Activated B cell treated with CpG ODN at 0.5 μM for 24 hours (primary cell): ENCODE results near the gene ANKDD1A. TPM values are rescaled to one million over a fixed set of nuclear protein-coding genes. Genes with fewer than 3 reads are reported as not detected.

Source experiments
- ATAC-seq: fragments of 200-7000 bp; cut with Tn5 transposase; one replicate; pipeline ENCODE4 v1.10.0; 2021; ENCODE audit warnings: low read depth, mild to moderate bottlenecking, moderate library complexity
- CTCF ChIA-PET: fragments of 350-600 bp; sonication (Branson Sonifier 250); formaldehyde crosslinking; loops from one replicate; lab custom pipeline; 2021; ENCODE audit warnings: antibody characterized with exemption; lab: Charles Lee
- POLR2A ChIA-PET: fragments of 350-600 bp; sonication (Branson Sonifier 250); formaldehyde crosslinking; loops from one replicate; lab custom pipeline; 2021; ENCODE audit warnings: antibody characterized with exemption; lab: Charles Lee
- DNase-seq: peaks from one replicate; pipeline ENCODE4 v3.0.0; 2022
- H3K27ac Mint-ChIP-seq: one replicate; pipeline ENCODE4 v1.8.0; 2020; ENCODE audit warnings: mixed read lengths
- H3K27me3 Mint-ChIP-seq: one replicate; pipeline ENCODE4 v1.8.0; 2021; ENCODE audit warnings: mixed read lengths
- H3K36me3 Mint-ChIP-seq: one replicate; pipeline ENCODE4 v1.8.0; 2021; ENCODE audit warnings: low read depth, mixed read lengths
- H3K4me1 Mint-ChIP-seq: one replicate; pipeline ENCODE4 v1.8.0; 2021; ENCODE audit warnings: mixed read lengths
- H3K4me3 Mint-ChIP-seq: one replicate; pipeline ENCODE4 v1.8.0; 2020; ENCODE audit warnings: mild to moderate bottlenecking, mixed read lengths
- H3K9me3 Mint-ChIP-seq: one replicate; pipeline ENCODE4 v1.8.0; 2020; ENCODE audit warnings: mixed read lengths
- intact Hi-C: fragments of 100-400 bp; cut with micrococcal nuclease; formaldehyde crosslinking; loops from one replicate; pipeline ENCODE4 v1.15.1; 2024
- total RNA-seq: library from RNA; stranded (reverse); gene quantifications from 2 replicates; pipeline ENCODE4 v1.2.3, GENCODE V29; 2022
- TF ChIP-seq, protein P1 (sequence below): fragments of 200-600 bp; IDR thresholded peaks from one replicate; pipeline ENCODE4 v1.8.0; 2022; ENCODE audit warnings: antibody characterized with exemption, mild to moderate bottlenecking

The ANKDD1A gene
- total RNA-seq, 1 donor from 2014 or later = 3.9 TPM

DNA sequence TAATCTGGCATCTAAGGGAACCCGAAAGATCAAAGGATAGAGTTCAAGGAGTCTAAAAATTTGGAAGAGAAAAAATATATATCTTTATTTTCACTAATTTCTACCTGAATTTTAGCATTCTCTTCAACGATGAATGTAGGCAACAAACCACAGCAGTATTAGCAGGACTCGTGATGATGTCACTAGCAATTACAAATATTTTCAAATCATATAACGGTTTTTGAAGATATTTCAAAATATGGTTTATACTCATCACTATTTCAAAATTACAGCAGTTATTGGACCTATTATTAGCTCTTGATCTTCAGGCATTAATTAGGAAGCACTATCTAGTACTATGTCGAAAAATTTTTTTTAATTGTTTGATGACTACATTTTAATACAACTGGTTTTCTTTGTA is 27.0 kb upstream of the ANKDD1A start:
- CTCF ChIA-PET = interaction anchor here (1.8 to 2.3 kb wide), 2 partner anchors 10 to 49 kb away, joined by 4 to 16 read pairs; no protein-coding TSS in a partner anchor
- intact Hi-C loops = loop anchor here (1.0 kb wide), 1 partner anchor 8 kb away; no protein-coding TSS in a partner anchor
- H3K27ac Mint-ChIP-seq = peak overlapping the region; percentile 87
- H3K4me3 Mint-ChIP-seq = no peak overlapping the region
- no peaks in the 10 kb centered on the region for H3K36me3 Mint-ChIP-seq
- ATAC-seq = no peak
- H3K27me3 Mint-ChIP-seq = no peaks in the 10 kb centered on the region
- H3K4me1 Mint-ChIP-seq = peaks cover 31% of the 10 kb centered on the region
- POLR2A ChIA-PET = interaction anchor here (1.0 to 4.7 kb wide), 5 partner anchors 9 to 420 kb away, joined by 4 to 156 read pairs (median 8); partner anchors contain the start of gene RNU5B-1
- no peaks in the 10 kb centered on the region for H3K9me3 Mint-ChIP-seq
- DNase-seq = no peak
- TF ChIP-seq, protein P1, sequence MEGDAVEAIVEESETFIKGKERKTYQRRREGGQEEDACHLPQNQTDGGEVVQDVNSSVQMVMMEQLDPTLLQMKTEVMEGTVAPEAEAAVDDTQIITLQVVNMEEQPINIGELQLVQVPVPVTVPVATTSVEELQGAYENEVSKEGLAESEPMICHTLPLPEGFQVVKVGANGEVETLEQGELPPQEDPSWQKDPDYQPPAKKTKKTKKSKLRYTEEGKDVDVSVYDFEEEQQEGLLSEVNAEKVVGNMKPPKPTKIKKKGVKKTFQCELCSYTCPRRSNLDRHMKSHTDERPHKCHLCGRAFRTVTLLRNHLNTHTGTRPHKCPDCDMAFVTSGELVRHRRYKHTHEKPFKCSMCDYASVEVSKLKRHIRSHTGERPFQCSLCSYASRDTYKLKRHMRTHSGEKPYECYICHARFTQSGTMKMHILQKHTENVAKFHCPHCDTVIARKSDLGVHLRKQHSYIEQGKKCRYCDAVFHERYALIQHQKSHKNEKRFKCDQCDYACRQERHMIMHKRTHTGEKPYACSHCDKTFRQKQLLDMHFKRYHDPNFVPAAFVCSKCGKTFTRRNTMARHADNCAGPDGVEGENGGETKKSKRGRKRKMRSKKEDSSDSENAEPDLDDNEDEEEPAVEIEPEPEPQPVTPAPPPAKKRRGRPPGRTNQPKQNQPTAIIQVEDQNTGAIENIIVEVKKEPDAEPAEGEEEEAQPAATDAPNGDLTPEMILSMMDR = no peak

DNA sequence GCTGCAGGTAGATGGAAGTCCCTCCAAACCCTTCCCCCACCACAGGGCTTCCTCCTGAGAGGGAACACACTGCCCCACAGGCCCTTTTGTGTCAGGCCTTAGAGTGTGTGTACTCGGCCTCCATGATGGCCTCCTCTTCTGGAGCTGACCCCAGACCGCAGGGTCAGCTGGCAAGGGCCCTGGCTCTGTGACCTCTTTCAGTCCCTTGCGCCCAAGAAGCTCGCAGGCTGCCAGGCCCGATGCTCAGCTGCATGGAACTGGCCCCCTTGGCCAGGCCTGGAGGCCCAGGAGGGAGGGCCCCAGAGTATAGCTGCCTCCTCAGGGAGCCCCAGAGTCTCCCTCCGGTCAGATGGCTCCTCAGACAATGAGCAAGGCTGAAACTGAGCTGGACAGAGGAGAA is 23.4 kb upstream of the ANKDD1A start:
- CTCF ChIA-PET = no interaction called here
- no peak overlapping the region for H3K4me3 Mint-ChIP-seq
- H3K9me3 Mint-ChIP-seq = no peaks in the 10 kb centered on the region
- H3K4me1 Mint-ChIP-seq = peaks cover 40% of the 10 kb centered on the region
- POLR2A ChIA-PET = no interaction called here
- TF ChIP-seq, protein P1 = no peak
- H3K27me3 Mint-ChIP-seq = no peaks in the 10 kb centered on the region
- intact Hi-C loops = no loop called here
- no peaks in the 10 kb centered on the region for H3K36me3 Mint-ChIP-seq
- ATAC-seq (no peak), DNase-seq (no peak)
- no peak overlapping the region for H3K27ac Mint-ChIP-seq

DNA sequence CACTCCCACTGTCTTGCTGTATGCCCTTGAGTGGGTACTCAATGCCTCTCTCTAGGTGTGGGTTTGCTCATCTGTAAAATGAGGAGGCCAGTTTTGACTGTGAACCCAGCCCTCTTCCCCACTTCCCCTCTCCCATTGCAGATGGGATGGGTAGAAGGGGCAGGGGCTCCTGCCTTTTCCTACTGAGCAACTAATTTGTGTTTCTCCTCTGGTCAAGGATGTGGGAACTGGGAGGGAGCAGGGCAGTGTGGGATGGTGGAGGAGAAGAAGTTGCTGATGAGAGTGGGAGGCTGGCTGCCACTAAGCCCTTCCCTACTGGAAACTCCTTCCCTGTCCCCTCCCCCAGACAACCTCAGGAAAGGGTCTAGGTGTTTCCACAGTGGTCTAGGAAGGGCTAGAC is 20.1 kb upstream of the ANKDD1A start:
- TF ChIP-seq, protein P1 = no peak

DNA sequence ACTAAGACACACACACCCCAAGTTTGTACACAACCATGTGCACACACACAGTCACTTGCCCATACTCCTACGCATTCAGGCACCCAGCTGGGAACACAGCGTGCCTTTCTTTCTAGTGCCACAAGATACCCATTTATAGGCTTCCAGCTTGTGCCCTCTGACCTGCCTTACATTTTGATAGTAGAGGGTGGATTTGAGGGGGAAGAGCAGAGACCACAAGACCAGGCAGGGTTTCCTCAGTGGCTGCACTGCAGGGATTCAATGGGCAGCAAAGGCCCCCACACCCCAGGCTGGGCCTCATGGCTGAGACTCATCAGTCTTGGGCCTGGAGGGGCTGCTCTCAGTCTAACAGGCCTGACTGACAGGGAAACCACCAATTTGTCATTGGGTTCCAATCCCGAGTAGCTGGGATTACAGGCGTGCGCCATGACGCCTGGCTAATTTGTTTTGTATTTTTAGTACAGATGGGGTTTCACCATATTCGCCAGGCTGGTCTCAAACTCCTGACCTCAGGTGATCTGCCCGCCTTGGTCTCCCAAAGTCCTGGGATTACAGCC is 18.8 kb upstream of the ANKDD1A start:
- Mint-ChIP-seq H3K36me3 (no peaks in the 10 kb centered on the region), H3K4me1 (peaks cover 72% of the 10 kb centered on the region), H3K27ac (peak overlapping the region; percentile 99), H3K27me3 (no peaks in the 10 kb centered on the region), H3K4me3 (peak overlapping the region; percentile 89), H3K9me3 (no peaks in the 10 kb centered on the region)
- DNase-seq (no peak), ATAC-seq (no peak)
- TF ChIP-seq, protein P1 = no peak
- intact Hi-C loops = loop anchor here (1.0 to 10.0 kb wide), 4 partner anchors 9 to 1698 kb away; partner anchors contain the start of gene SNX1
- CTCF ChIA-PET = interaction anchor here (0.6 to 3.5 kb wide), 9 partner anchors 9 to 83 kb away, joined by 3 to 36 read pairs (median 16); partner anchors contain the start of gene PLEKHO2
- POLR2A ChIA-PET = interaction anchor here (0.6 to 6.0 kb wide), 20 partner anchors 10 to 412 kb away, joined by 3 to 156 read pairs (median 18); partner anchors contain the start of genes CLPX, PIF1, PLEKHO2 and RNU5B-1

More for the DNA sequence above, 20.1 kb upstream of the ANKDD1A start:
- DNase-seq (no peak), ATAC-seq (no peak)
- CTCF ChIA-PET = interaction anchor here (1.1 kb wide), 1 partner anchor 8 kb away, joined by 3 read pairs; no protein-coding TSS in a partner anchor
- no peaks in the 10 kb centered on the region for H3K36me3 Mint-ChIP-seq
- H3K9me3 Mint-ChIP-seq = no peaks in the 10 kb centered on the region
- H3K4me1 Mint-ChIP-seq = peaks cover 58% of the 10 kb centered on the region
- H3K27me3 Mint-ChIP-seq = no peaks in the 10 kb centered on the region
- intact Hi-C loops = loop anchor here (5.0 to 10.0 kb wide), 3 partner anchors 139 to 1697 kb away; partner anchors contain the start of gene SNX1
- H3K27ac Mint-ChIP-seq = peak overlapping the region; percentile 99
- POLR2A ChIA-PET = interaction anchor here (0.6 to 4.2 kb wide), 6 partner anchors 9 to 66 kb away, joined by 3 to 156 read pairs (median 38); partner anchors contain the start of gene PIF1
- peak overlapping the region; percentile 89 for H3K4me3 Mint-ChIP-seq
